Right lobe of liver (tissue), 4 donors: Measurements from ENCODE around the gene PLAA.

Experiments used
- POLR2A ChIP-seq: fragments of 450-650 bp; IDR thresholded peaks from one replicate; pipeline ENCODE4 v1.6.1; 2017; ENCODE audit warnings: antibody characterized with exemption, mild to moderate bottlenecking
- TF ChIP-seq, protein P1 (sequence below), 4 donors: fragments of 200-600 bp in 3 of 4; fragments of 450-650 bp in 1 of 4; IDR thresholded peaks; one replicate each; pipeline versions ENCODE4 v1.5.1 to v1.8.0; 2016 to 2022; ENCODE audit warnings: antibody characterized with exemption in 4 of 4, mild to moderate bottlenecking in 2 of 4
- donor health status: DM: no; HTN: no; CAD: no.
- donor health status: DM: no; HTN: no; CAD: no.
- donor health status: DM: no; HTN: yes; CAD: no.

DNA sequence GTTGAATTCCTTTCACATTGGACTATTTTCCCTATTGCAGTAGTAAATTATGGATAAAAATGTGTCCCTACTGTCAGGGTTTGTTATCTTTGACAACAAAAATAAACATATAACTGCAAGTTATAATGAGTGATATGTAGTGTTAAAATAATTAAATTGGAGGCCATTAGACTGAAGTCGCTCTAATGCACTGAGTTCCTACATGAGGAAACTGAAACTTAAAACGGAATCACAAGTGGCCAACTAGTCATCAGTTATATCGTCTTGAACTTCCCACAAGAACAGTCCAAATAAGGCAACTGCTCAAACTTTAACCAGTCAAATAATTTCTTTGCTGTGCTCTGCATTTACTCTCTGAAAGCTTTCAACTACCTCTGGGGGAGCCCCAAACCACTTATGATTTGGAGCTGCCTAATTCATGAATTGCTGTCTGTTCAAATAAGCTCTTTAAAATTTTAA lies 7.0 kb upstream of the PLAA start:
- TF ChIP-seq, protein P1, sequence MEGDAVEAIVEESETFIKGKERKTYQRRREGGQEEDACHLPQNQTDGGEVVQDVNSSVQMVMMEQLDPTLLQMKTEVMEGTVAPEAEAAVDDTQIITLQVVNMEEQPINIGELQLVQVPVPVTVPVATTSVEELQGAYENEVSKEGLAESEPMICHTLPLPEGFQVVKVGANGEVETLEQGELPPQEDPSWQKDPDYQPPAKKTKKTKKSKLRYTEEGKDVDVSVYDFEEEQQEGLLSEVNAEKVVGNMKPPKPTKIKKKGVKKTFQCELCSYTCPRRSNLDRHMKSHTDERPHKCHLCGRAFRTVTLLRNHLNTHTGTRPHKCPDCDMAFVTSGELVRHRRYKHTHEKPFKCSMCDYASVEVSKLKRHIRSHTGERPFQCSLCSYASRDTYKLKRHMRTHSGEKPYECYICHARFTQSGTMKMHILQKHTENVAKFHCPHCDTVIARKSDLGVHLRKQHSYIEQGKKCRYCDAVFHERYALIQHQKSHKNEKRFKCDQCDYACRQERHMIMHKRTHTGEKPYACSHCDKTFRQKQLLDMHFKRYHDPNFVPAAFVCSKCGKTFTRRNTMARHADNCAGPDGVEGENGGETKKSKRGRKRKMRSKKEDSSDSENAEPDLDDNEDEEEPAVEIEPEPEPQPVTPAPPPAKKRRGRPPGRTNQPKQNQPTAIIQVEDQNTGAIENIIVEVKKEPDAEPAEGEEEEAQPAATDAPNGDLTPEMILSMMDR (IDR thresholded peaks at IDR 0.05): no peak
- no peak for TF ChIP-seq POLR2A
